Adrenal gland (tissue), 12 donors: ENCODE measurements around the gene LAMB2. TPM values are rescaled to one million over a fixed set of nuclear protein-coding genes. Genes with fewer than 3 reads are reported as not detected.

Experiments
- DNase-seq, 7 donors: peaks; one replicate each; pipeline ENCODE4 v3.0.0-alpha.2; 2019 to 2020
- H3K27ac ChIP-seq, 5 donors: fragments of 200-600 bp; sonication (generic) in 4 of 5; 1 replicate in 3 of 5; 2 replicates in 2 of 5; pipeline versions ENCODE4 v1.5.1 to v1.8.0; 2016 to 2020; ENCODE audit warnings: mild to moderate bottlenecking in 1 of 5
- H3K27me3 ChIP-seq: fragments of 200-600 bp; 2 replicates; pipeline ENCODE4 v1.8.0; 2021
- H3K36me3 ChIP-seq, 2 donors: fragments of 200-600 bp; replicated peaks in 1 of 2; 1 replicate in 1 of 2; 2 replicates in 1 of 2; pipeline versions ENCODE4 v1.5.1 to v1.8.0; 2018 to 2022
- H3K4me1 ChIP-seq, 2 donors: fragments of 200-600 bp; replicated peaks in 1 of 2; 1 replicate in 1 of 2; 2 replicates in 1 of 2; pipeline versions ENCODE4 v1.5.1 to v1.8.0; 2018 to 2021
- H3K4me3 ChIP-seq, 4 donors: fragments of 200-600 bp; sonication (generic) in 3 of 4; one replicate each; pipeline ENCODE4 v1.5.1; 2016 to 2018
- H3K9me3 ChIP-seq, 3 donors: fragments of 200-600 bp; sonication (generic) in 1 of 3; replicated peaks in 1 of 3; 1 replicate in 2 of 3; 2 replicates in 1 of 3; pipeline versions ENCODE4 v1.5.1 to v1.8.0; 2016 to 2021
- CTCF ChIP-seq, 6 experiments: fragments of 450-650 bp in 4 of 6; fragments of 200-600 bp in 2 of 6; sonication (generic) in 1 of 6; IDR thresholded peaks; 1 replicate in 5 of 6; 2 replicates in 1 of 6; pipeline versions ENCODE4 v1.5.1 to v1.8.0; 2016 to 2021; ENCODE audit warnings: antibody characterized with exemption in 6 of 6, mild to moderate bottlenecking in 2 of 6, moderate library complexity in 1 of 6
- POLR2A ChIP-seq, 2 donors: fragments of 450-650 bp; IDR thresholded peaks; one replicate each; pipeline ENCODE4 v1.6.1; 2017; ENCODE audit warnings: antibody characterized with exemption in 2 of 2, mild to moderate bottlenecking in 2 of 2, moderate library complexity in 1 of 2
- WGBS, 4 donors: extraction: QIAGEN DNeasy Blood & Tissue Kit in 2 of 4; methylation state at CpG; one replicate each; pipeline versions ENCODE4 v1.1.5 to v1.1.7; 2013 to 2017; 5-methylcytosine and 5-hydroxymethylcytosine counted together
- intact Hi-C, 2 donors: fragments of 100-400 bp; cut with DNase I; formaldehyde crosslinking; loops; one replicate each; pipeline versions ENCODE4 v1.14.1 to v1.15.0; 2022 to 2023
- polyA plus RNA-seq, 3 donors: library from polyadenylated mRNA; stranded (reverse); fragments of 200-250 nt in 2 of 3; fragments of 350-450 nt in 1 of 3; fragmentation: Illumina TruSeq in 1 of 3; extraction: RNeasy Lipid Tissue Mini Kit (QIAGEN cat#74804) in 1 of 3; gene quantifications; one replicate each; pipeline ENCODE4 v1.2.3, GENCODE V29; 2013 to 2014
- total RNA-seq, 9 donors: library from RNA; depleted of rRNA in 4 of 9; stranded (reverse); fragments of >200 nt in 4 of 9; fragments of 120-200 nt in 1 of 9; fragmentation: NEBNext Ultra II Directional in 1 of 9; extraction: Animal tissue kit (Norgen Biotek cat#: 25700) in 1 of 9; gene quantifications; one replicate each; pipeline versions ENCODE4 v1.1.0 to v1.2.4, GENCODE V29; 2013 to 2023
- donor health status: healthy with polysubstance abuse.
- donor health status: Bipolar disorder and iron deficiency.
- donor health status: DM: yes; HTN: yes; CAD: no.
- donor health status: DM: no; HTN: no; CAD: no.
- donor health status: DM: no; HTN: no; CAD: no.
- donor health status: DM: yes; HTN: yes; CAD: no.

Gene LAMB2
- total and polyA plus RNA-seq, 12 donors: 275 to 1,805 (median 859) TPM

GRCh38 chr3:49148159-49148558 lies 15.3 kb upstream of the LAMB2 start:
- Histone ChIP-seq H3K27ac (no peak overlapping the region), H3K4me3 (no peak overlapping the region), H3K27me3 (no peaks in the 10 kb centered on the region), H3K36me3 (no peaks in the 10 kb centered on the region), H3K4me1 (no peaks in the 10 kb centered on the region), H3K9me3 (no peaks in the 10 kb centered on the region)
- no peak for DNase-seq
- TF ChIP-seq CTCF (IDR thresholded peaks at IDR 0.05) (no peak), POLR2A (IDR thresholded peaks at IDR 0.05) (no peak)
- WGBS, 4 donors: 62 to 73% (median 71%) methylated on average over 5 of the region's 5 CpGs
- intact Hi-C loops: no loop called here

- Histone ChIP-seq H3K9me3 (no peaks in the 10 kb centered on the region), H3K27me3 (no peaks in the 10 kb centered on the region), H3K4me3 (no peak overlapping the region), H3K4me1 (no peaks in the 10 kb centered on the region), H3K27ac (no peak overlapping the region), H3K36me3 (no peaks in the 10 kb centered on the region)
- 72 to 80% (median 75%) methylated on average over 2 to 3 of the region's 3 CpGs for WGBS, 4 donors
- no peak for TF ChIP-seq CTCF (IDR thresholded peaks at IDR 0.05)
- no peak for TF ChIP-seq POLR2A (IDR thresholded peaks at IDR 0.05)
- no peak for DNase-seq
- intact Hi-C loops: no loop called here
Measured at GRCh38 chr3:49140080-49140479, 7.2 kb upstream of the LAMB2 start.

- H3K27ac ChIP-seq: peak overlapping the region in 1 of 5 donors; percentile 96
- H3K4me3 ChIP-seq: no peak overlapping the region
- no peaks in the 10 kb centered on the region for H3K27me3 ChIP-seq
- no peak for DNase-seq
- peaks cover 0 to 6% of the 10 kb centered on the region in 2 donors for H3K36me3 ChIP-seq
- WGBS, 4 donors: 81 to 100% (median 86%) methylated on average over 1 to 4 of the region's 4 CpGs
- intact Hi-C loops: no loop called here
- TF ChIP-seq CTCF (IDR thresholded peaks at IDR 0.05) (no peak), POLR2A (IDR thresholded peaks at IDR 0.05) (no peak)
- no peaks in the 10 kb centered on the region for H3K9me3 ChIP-seq
- H3K4me1 ChIP-seq: peaks cover 11 to 28% of the 10 kb centered on the region in 2 donors
Measured at GRCh38 chr3:49135499-49135898, 2.6 kb upstream of the LAMB2 start.

GRCh38 chr3:49134471-49135265 lies 1.8 kb upstream of the LAMB2 start:
- H3K4me3 ChIP-seq: no peak overlapping the region
- peaks cover 11 to 28% of the 10 kb centered on the region in 2 donors for H3K4me1 ChIP-seq
- H3K9me3 ChIP-seq: no peaks in the 10 kb centered on the region
- H3K36me3 ChIP-seq: peaks cover 0 to 14% of the 10 kb centered on the region in 2 donors
- peak in 2 of 7 donors; percentile 25 to 40 for DNase-seq
- intact Hi-C loops: no loop called here
- H3K27me3 ChIP-seq: no peaks in the 10 kb centered on the region
- H3K27ac ChIP-seq: peak overlapping the region in 3 of 5 donors; percentile 54 to 96 (median 83)
- WGBS, 4 donors: 32 to 42% (median 37%) methylated on average over 3 of the region's 3 CpGs
- TF ChIP-seq CTCF (IDR thresholded peaks at IDR 0.05) (peak in 1 of 6 experiments; percentile 1), POLR2A (IDR thresholded peaks at IDR 0.05) (no peak)
